Activated T-helper 2 cell treated with anti-CD3 and anti-CD28 coated beads, Interferon-gamma antibody, Interleukin-2, Interleukin-4, amounts not matched to agents 10 μg/mL and 5 μg/mL and 100 μg/mL, durations not matched to agents 14 hours and 24 hours and 36 hours (primary cell): ENCODE data around the gene MEIS2. TPM values are rescaled to one million over a fixed set of nuclear protein-coding genes. Genes with fewer than 3 reads are reported as not detected.

ENCODE experiments used
- DNase-seq: peaks from one replicate; pipeline ENCODE4 v3.0.0; 2021; ENCODE audit warnings: low spot score
- H3K27ac Mint-ChIP-seq: one replicate; pipeline ENCODE4 v1.8.0; 2021; ENCODE audit warnings: mixed read lengths
- H3K27me3 Mint-ChIP-seq: one replicate; pipeline ENCODE4 v1.8.0; 2021; ENCODE audit warnings: low read depth, mixed read lengths
- H3K36me3 Mint-ChIP-seq: one replicate; pipeline ENCODE4 v1.8.0; 2021; ENCODE audit warnings: low read depth, mixed read lengths
- H3K4me1 Mint-ChIP-seq: one replicate; pipeline ENCODE4 v1.8.0; 2021; ENCODE audit warnings: low read depth, mixed read lengths
- H3K4me3 Mint-ChIP-seq: one replicate; pipeline ENCODE4 v1.8.0; 2021; ENCODE audit warnings: low read depth, mild to moderate bottlenecking, moderate library complexity, mixed read lengths
- H3K9me3 Mint-ChIP-seq: one replicate; pipeline ENCODE4 v1.8.0; 2021; ENCODE audit warnings: mixed read lengths
- intact Hi-C: fragments of 100-400 bp; cut with micrococcal nuclease; formaldehyde crosslinking; loops from one replicate; pipeline ENCODE4 v1.15.1; 2023
- total RNA-seq: library from RNA; stranded (reverse); gene quantifications from 2 replicates; pipeline ENCODE4 v1.2.3, GENCODE V29; 2022

MEIS2 gene
- total RNA-seq, 1 donor from 2014 or later = not detected

GRCh38 chr15:37102305-37103162 lies 2.2 kb upstream of the MEIS2 start:
- peaks cover 6% of the 10 kb centered on the region for H3K9me3 Mint-ChIP-seq
- no peak overlapping the region for H3K27ac Mint-ChIP-seq
- H3K36me3 Mint-ChIP-seq = peaks cover 7% of the 10 kb centered on the region
- H3K4me3 Mint-ChIP-seq = no peak overlapping the region
- H3K27me3 Mint-ChIP-seq = peaks cover 93% of the 10 kb centered on the region
- intact Hi-C loops = loop anchor here (10.0 kb wide), 1 partner anchor 1152 kb away; the partner anchor contains the start of gene SPRED1
- peaks cover 22% of the 10 kb centered on the region for H3K4me1 Mint-ChIP-seq
- no peak for DNase-seq

GRCh38 chr15:37101980-37102304 lies 1.6 kb upstream of the MEIS2 start:
- H3K9me3 Mint-ChIP-seq = peaks cover 6% of the 10 kb centered on the region
- peaks cover 7% of the 10 kb centered on the region for H3K36me3 Mint-ChIP-seq
- H3K27me3 Mint-ChIP-seq = peaks cover 93% of the 10 kb centered on the region
- H3K4me3 Mint-ChIP-seq = peak overlapping the region; percentile 67
- H3K27ac Mint-ChIP-seq = no peak overlapping the region
- peaks cover 23% of the 10 kb centered on the region for H3K4me1 Mint-ChIP-seq
- DNase-seq = no peak
- intact Hi-C loops = loop anchor here (10.0 kb wide), 1 partner anchor 1153 kb away; the partner anchor contains the start of gene SPRED1

- Mint-ChIP-seq H3K4me1 (peaks cover 23% of the 10 kb centered on the region), H3K9me3 (peaks cover 6% of the 10 kb centered on the region), H3K27me3 (peaks cover 93% of the 10 kb centered on the region), H3K36me3 (peaks cover 7% of the 10 kb centered on the region), H3K27ac (peak overlapping the region; percentile 53), H3K4me3 (peak overlapping the region; percentile 83)
- DNase-seq = no peak
- intact Hi-C loops = loop anchor here (10.0 kb wide), 1 partner anchor 1154 kb away; the partner anchor contains the start of gene SPRED1
These were observed 542 bp upstream of the MEIS2 start for GRCh38 chr15:37100966-37101215.

- Mint-ChIP-seq H3K4me3 (peak overlapping the region; percentile 88), H3K27me3 (peaks cover 87% of the 10 kb centered on the region), H3K36me3 (peaks cover 7% of the 10 kb centered on the region), H3K4me1 (peaks cover 23% of the 10 kb centered on the region), H3K27ac (no peak overlapping the region), H3K9me3 (peaks cover 6% of the 10 kb centered on the region)
- intact Hi-C loops = loop anchor here (2.0 to 10.0 kb wide), 3 partner anchors 217 to 1585 kb away; partner anchors contain the start of gene SPRED1
- no peak for DNase-seq
These were observed 835 bp downstream of the MEIS2 start for GRCh38 chr15:37099319-37100108.

GRCh38 chr15:37098468-37099318 lies 1.7 kb downstream of the MEIS2 start:
- Mint-ChIP-seq H3K4me3 (peak overlapping the region; percentile 69), H3K36me3 (peaks cover 7% of the 10 kb centered on the region), H3K9me3 (peaks cover 6% of the 10 kb centered on the region), H3K27ac (no peak overlapping the region), H3K27me3 (peaks cover 87% of the 10 kb centered on the region), H3K4me1 (peaks cover 23% of the 10 kb centered on the region)
- intact Hi-C loops = loop anchor here (2.0 to 10.0 kb wide), 2 partner anchors 216 to 1584 kb away; no protein-coding TSS in a partner anchor
- no peak for DNase-seq

GRCh38 chr15:37097144-37097919 lies 3.0 kb downstream of the MEIS2 start:
- DNase-seq = no peak
- Mint-ChIP-seq H3K9me3 (peaks cover 3% of the 10 kb centered on the region), H3K4me3 (no peak overlapping the region), H3K27me3 (peaks cover 87% of the 10 kb centered on the region), H3K27ac (no peak overlapping the region), H3K4me1 (peaks cover 21% of the 10 kb centered on the region), H3K36me3 (peaks cover 7% of the 10 kb centered on the region)
- intact Hi-C loops = loop anchor here (10.0 kb wide), 1 partner anchor 1583 kb away; no protein-coding TSS in a partner anchor

GRCh38 chr15:37096558-37097143 lies 3.7 kb downstream of the MEIS2 start:
- Mint-ChIP-seq H3K27me3 (peaks cover 85% of the 10 kb centered on the region), H3K9me3 (no peaks in the 10 kb centered on the region), H3K4me1 (peaks cover 20% of the 10 kb centered on the region), H3K27ac (no peak overlapping the region), H3K4me3 (no peak overlapping the region), H3K36me3 (peaks cover 7% of the 10 kb centered on the region)
- DNase-seq = no peak
- intact Hi-C loops = loop anchor here (10.0 kb wide), 1 partner anchor 1582 kb away; no protein-coding TSS in a partner anchor

GRCh38 chr15:37095770-37096557 lies 4.4 kb downstream of the MEIS2 start:
- intact Hi-C loops = loop anchor here (10.0 kb wide), 1 partner anchor 1581 kb away; no protein-coding TSS in a partner anchor
- H3K27me3 Mint-ChIP-seq = peaks cover 81% of the 10 kb centered on the region
- no peaks in the 10 kb centered on the region for H3K9me3 Mint-ChIP-seq
- H3K4me3 Mint-ChIP-seq = no peak overlapping the region
- no peak overlapping the region for H3K27ac Mint-ChIP-seq
- H3K36me3 Mint-ChIP-seq = peaks cover 4% of the 10 kb centered on the region
- DNase-seq = no peak
- peaks cover 16% of the 10 kb centered on the region for H3K4me1 Mint-ChIP-seq

- intact Hi-C loops = loop anchor here (10.0 kb wide), 1 partner anchor 1580 kb away; no protein-coding TSS in a partner anchor
- no peak overlapping the region for H3K27ac Mint-ChIP-seq
- DNase-seq = no peak
- H3K27me3 Mint-ChIP-seq = peaks cover 74% of the 10 kb centered on the region
- H3K4me3 Mint-ChIP-seq = no peak overlapping the region
- no peaks in the 10 kb centered on the region for H3K9me3 Mint-ChIP-seq
- peaks cover 2% of the 10 kb centered on the region for H3K36me3 Mint-ChIP-seq
- peaks cover 10% of the 10 kb centered on the region for H3K4me1 Mint-ChIP-seq
These were observed 5.2 kb downstream of the MEIS2 start for GRCh38 chr15:37094915-37095711.

- no peak overlapping the region for H3K4me3 Mint-ChIP-seq
- H3K27me3 Mint-ChIP-seq = peaks cover 67% of the 10 kb centered on the region
- no peaks in the 10 kb centered on the region for H3K36me3 Mint-ChIP-seq
- intact Hi-C loops = loop anchor here (10.0 kb wide), 1 partner anchor 1580 kb away; no protein-coding TSS in a partner anchor
- H3K4me1 Mint-ChIP-seq = peaks cover 7% of the 10 kb centered on the region
- H3K9me3 Mint-ChIP-seq = no peaks in the 10 kb centered on the region
- H3K27ac Mint-ChIP-seq = no peak overlapping the region
- DNase-seq = no peak
These were observed 5.9 kb downstream of the MEIS2 start for GRCh38 chr15:37094333-37094914.
